ENCODE results near the gene SLC25A46. TPM values are rescaled to one million over a fixed set of nuclear protein-coding genes. Genes with fewer than 3 reads are reported as not detected.

SLC25A46 gene
- total and polyA plus RNA-seq, 2 donors (not counting 1 experiment from before 2014, with no cell fraction given) = 17.6 to 36.9 TPM

DNA sequence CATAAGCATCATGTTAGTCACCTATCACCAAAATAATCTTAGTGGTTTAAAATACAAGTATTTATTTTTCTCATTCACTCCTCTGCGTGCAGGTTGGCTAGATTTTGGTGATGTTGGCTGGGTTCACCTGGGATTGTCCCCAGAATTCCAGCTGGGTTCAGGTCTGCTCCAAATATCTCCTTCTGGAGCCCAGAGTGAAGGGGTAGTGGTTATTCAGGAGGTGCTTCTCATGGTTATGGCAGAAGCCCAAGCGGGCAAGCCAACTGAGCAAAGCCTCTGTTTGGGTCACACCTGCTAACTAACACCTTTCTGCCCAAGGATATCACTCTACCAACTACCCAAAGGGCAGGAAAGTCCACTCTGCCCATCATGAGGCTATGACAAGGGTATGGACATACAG is 4.7 kb upstream of the SLC25A46 start:
- H3K4me3 ChIP-seq (ENCODE audit: control extremely low read depth in 1 of 5, extremely low read depth in 1 of 5, insufficient read depth in 1 of 5, low read depth in 2 of 5, low read length in 4 of 5) = no peak overlapping the region
- Mint-ChIP-seq H3K4me1 (peaks cover 14% of the 10 kb centered on the region), H3K4me3 (no peak overlapping the region), H3K27ac (no peak overlapping the region), H3K27me3 (peaks cover 21% of the 10 kb centered on the region), H3K9me3 (ENCODE audit: insufficient read depth) (no peaks in the 10 kb centered on the region)
- no peak for ATAC-seq (ENCODE audit: low read depth)
- H3K36me3 ChIP-seq (replicated peaks in 1 of 2; ENCODE audit: control extremely low read depth in 1 of 2, control insufficient read depth in 1 of 2, extremely low read depth in 1 of 2, insufficient read depth in 2 of 2, low read length in 1 of 2) = no peaks in the 10 kb centered on the region
- WGBS (ENCODE audit: insufficient coverage) = no CpG with 5 or more reads among the region's 2 CpGs
- peaks cover 0 to 2% (median 0%) of the 10 kb centered on the region in 3 donors for H3K9me3 ChIP-seq (ENCODE audit: control extremely low read depth in 1 of 3, control insufficient read depth in 2 of 3, insufficient read depth in 1 of 3, low read length in 2 of 3)
- DNase-seq = no peak
- ChIA-PET CTCF (no interaction called here), POLR2A (no interaction called here)
- H3K4me2 ChIP-seq (replicated peaks; ENCODE audit: low read depth, low read length, poor library complexity, severe bottlenecking) = no peak overlapping the region
- H3K4me1 ChIP-seq (ENCODE audit: control insufficient read depth in 2 of 2, insufficient read depth in 2 of 2, low read length in 2 of 2) = peaks cover 6% of the 10 kb centered on the region in 2 donors
- no peak overlapping the region for H3K27ac ChIP-seq (ENCODE audit: low read length in 2 of 2)
- peaks cover 6% of the 10 kb centered on the region for H3K79me2 ChIP-seq (ENCODE audit: control insufficient read depth, insufficient read depth, low read length)
- H3K9ac ChIP-seq (ENCODE audit: low read length) = no peak overlapping the region
- H4K20me1 ChIP-seq (ENCODE audit: control insufficient read depth, insufficient read depth, low read length, poor library complexity, severe bottlenecking) = no peaks in the 10 kb centered on the region
- H3K27me3 ChIP-seq (replicated peaks in 1 of 4; ENCODE audit: control extremely low read depth in 1 of 4, control insufficient read depth in 3 of 4, insufficient read depth in 4 of 4, low read length in 3 of 4) = peaks cover 0 to 4% (median 2%) of the 10 kb centered on the region in 4 experiments
- H2AFZ ChIP-seq (ENCODE audit: insufficient read depth, low read depth, low read length, poor library complexity, severe bottlenecking) = no peak overlapping the region
- intact Hi-C loops (cut with micrococcal nuclease) = no loop called here
- no peak for TF ChIP-seq CTCF (IDR thresholded peaks at IDR 0.05)
- no peak for TF ChIP-seq EZH2 (IDR thresholded peaks at IDR 0.05; ENCODE audit: borderline replicate concordance, insufficient read depth, low read depth, low read length, poor library complexity, severe bottlenecking)

- CTCF ChIA-PET = no interaction called here
- peaks cover 0 to 4% (median 2%) of the 10 kb centered on the region in 4 experiments for H3K27me3 ChIP-seq (replicated peaks in 1 of 4; ENCODE audit: control extremely low read depth in 1 of 4, control insufficient read depth in 3 of 4, insufficient read depth in 4 of 4, low read length in 3 of 4)
- H3K79me2 ChIP-seq (ENCODE audit: control insufficient read depth, insufficient read depth, low read length) = peaks cover 19% of the 10 kb centered on the region
- H3K36me3 ChIP-seq (replicated peaks in 1 of 2; ENCODE audit: control extremely low read depth in 1 of 2, control insufficient read depth in 1 of 2, extremely low read depth in 1 of 2, insufficient read depth in 2 of 2, low read length in 1 of 2) = no peaks in the 10 kb centered on the region
- TF ChIP-seq EZH2 (IDR thresholded peaks at IDR 0.05; ENCODE audit: borderline replicate concordance, insufficient read depth, low read depth, low read length, poor library complexity, severe bottlenecking) (no peak), CTCF (IDR thresholded peaks at IDR 0.05) (no peak)
- ATAC-seq (ENCODE audit: low read depth) (no peak), DNase-seq (no peak)
- peaks cover 14 to 17% of the 10 kb centered on the region in 2 donors for H3K4me1 ChIP-seq (ENCODE audit: control insufficient read depth in 2 of 2, insufficient read depth in 2 of 2, low read length in 2 of 2)
- WGBS (ENCODE audit: insufficient coverage) = no CpG with 5 or more reads among the region's 1 CpG
- intact Hi-C loops (cut with micrococcal nuclease) = loop anchor here (5.0 kb wide), 2 partner anchors 1048 to 1972 kb away; partner anchors contain the start of gene MAN2A1
- no peak overlapping the region for H3K9ac ChIP-seq (ENCODE audit: low read length)
- H2AFZ ChIP-seq (ENCODE audit: insufficient read depth, low read depth, low read length, poor library complexity, severe bottlenecking) = no peak overlapping the region
- H3K27ac ChIP-seq (ENCODE audit: low read length in 2 of 2) = no peak overlapping the region
- H3K4me3 ChIP-seq (ENCODE audit: control extremely low read depth in 1 of 5, extremely low read depth in 1 of 5, insufficient read depth in 1 of 5, low read depth in 2 of 5, low read length in 4 of 5) = no peak overlapping the region
- H3K4me2 ChIP-seq (replicated peaks; ENCODE audit: low read depth, low read length, poor library complexity, severe bottlenecking) = no peak overlapping the region
- Mint-ChIP-seq H3K4me1 (peaks cover 24% of the 10 kb centered on the region), H3K27me3 (peaks cover 21% of the 10 kb centered on the region), H3K27ac (no peak overlapping the region), H3K9me3 (ENCODE audit: insufficient read depth) (no peaks in the 10 kb centered on the region), H3K4me3 (no peak overlapping the region)
- H4K20me1 ChIP-seq (ENCODE audit: control insufficient read depth, insufficient read depth, low read length, poor library complexity, severe bottlenecking) = no peaks in the 10 kb centered on the region
- peaks cover 0 to 2% (median 0%) of the 10 kb centered on the region in 3 donors for H3K9me3 ChIP-seq (ENCODE audit: control extremely low read depth in 1 of 3, control insufficient read depth in 2 of 3, insufficient read depth in 1 of 3, low read length in 2 of 3)
- POLR2A ChIA-PET = no interaction called here
Observed at GRCh38 chr5:110735556-110735955, 3.3 kb upstream of the SLC25A46 start.

All from B cell (primary cell).